IPS DF 4.7 (cell line): ENCODE measurements around the gene SLX4.
"Not testable (repeated sequence)": the region's sequence is repeated elsewhere in the genome, so short reads cannot be mapped to it uniquely, and the experiment has no call there.

Source experiments
- DNase-seq: peaks from one replicate; pipeline ENCODE4 v3.0.0-alpha.2; 2013; ENCODE audit warnings: low spot score; ENCODE audit errors: extremely low read depth

SLX4 gene

GRCh38 chr16:3640632-3641501 is 29.5 kb upstream of the SLX4 start:
- DNase-seq, result no peak

DNA sequence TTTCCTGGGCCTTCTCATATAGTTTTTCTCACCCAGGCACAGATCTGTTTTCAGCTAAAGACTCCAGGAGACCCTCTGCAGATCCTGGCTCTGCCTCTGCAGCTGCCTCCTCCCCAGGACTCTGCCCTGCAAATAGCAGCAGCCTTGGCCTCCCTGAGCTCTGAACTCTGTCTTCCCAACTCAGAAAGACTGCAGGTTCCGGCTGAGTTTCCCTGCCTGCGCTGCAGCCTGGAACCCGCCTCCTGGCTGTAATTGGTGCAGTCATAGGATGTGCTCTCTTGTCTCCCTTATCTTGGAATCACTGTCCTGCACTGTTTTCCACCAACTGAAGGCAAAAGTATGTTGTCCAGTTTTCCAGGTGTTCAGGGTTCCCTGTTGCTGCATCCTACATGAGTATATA is 28.8 kb upstream of the SLX4 start:
- no peak for DNase-seq

DNA sequence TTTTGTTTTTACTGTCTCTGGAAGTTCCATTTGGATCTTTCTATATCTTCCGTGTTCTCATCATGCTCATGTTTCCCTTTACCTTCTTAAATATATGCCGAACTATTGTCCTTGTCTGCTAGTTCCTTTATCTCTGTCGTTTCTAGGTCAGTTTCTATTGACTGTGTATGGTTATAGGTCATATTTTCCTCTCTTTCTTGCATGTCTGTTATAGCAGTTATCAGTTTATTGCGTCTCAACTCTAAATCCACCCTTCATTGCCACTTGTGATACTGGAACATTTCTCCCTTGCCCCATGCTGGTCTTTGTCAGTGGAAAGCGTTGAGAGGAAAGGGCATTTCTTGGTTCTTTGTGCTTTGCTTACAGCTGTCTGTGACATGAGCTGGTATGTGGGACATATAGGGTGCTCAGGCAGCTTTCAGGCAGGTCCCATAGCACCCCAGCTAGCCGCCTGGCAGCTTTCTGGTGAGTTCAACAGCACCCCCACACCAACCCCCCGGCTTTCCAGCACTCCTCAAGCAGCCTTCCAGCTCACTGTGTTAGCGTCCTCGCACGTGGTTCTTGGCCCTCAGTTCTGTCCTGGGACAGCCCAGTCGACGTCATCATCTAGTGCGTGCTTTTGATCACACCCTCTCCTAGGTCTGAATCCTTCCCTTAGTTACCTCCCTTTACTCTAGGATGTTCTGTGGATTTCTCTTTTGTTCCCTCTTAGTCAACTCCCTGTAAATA is 27.7 kb upstream of the SLX4 start:
- no peak for DNase-seq

DNA sequence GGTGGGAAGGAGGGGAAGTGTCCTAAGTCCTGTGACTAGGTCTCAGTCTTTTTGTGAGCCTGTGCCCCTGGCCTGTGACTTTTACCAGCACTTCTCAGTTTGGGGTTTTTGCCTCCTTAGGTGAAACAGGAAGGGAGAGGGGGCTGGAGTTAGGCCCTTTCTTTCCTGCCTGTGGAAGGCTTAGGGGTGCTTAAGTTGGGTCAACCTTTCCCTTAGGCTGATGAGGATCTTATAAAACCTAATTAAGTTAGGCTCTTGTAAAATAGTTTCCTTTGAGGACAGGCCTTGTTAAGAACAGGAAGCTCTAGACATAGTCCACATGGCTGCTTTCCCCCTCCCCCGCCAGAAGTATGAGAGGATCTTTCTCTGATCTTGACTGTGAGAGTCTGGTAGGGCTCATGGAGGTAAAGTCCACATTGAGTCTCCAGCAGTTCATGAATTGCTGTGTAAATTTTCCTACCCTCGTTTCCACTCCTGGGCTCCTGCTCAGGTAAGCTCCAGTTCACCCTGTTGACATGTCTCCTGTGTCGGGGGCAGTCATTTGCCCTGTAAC is 26.0 kb upstream of the SLX4 start:
- no peak for DNase-seq

- no peak for DNase-seq
These were observed 14.7 kb upstream of the SLX4 start for GRCh38 chr16:3625911-3626732.

DNA sequence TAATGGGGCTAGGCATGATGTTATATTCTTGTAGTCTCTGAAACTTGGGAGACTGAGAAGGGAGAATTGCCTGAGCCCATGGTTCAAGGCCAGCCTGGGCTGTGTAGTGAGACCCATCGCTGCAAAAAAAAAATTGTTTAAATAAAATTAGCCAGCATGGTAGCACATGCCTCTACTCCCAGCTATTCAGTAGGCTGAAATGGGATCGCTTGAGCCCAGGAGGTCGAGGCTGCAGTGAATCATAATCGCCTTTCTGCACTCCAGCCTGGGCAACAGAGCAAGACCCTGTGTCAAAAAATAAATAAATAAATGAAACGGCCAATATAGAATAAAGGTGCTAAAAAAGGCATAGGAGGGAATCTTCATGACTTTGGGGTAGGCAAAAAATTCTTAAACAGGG is 13.9 kb upstream of the SLX4 start:
- DNase-seq, result no peak

DNA sequence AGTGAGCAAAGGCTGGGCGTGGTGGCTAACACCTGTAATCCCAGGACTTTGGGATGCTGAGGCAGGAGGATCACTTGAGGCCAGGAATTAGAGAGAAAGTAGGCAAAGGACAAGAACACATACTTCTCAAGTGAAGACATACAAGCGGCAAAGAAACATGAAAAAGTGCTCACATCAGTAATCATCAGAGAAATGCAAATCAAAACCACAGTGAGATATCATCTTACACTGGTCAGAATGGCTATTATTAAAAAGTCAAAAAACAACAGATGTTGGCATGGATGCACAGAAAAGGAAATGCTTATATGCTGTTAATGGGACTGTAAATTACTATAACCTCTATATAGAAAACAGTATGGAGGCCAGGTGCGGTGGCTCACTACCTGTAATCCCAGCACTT is 12.2 kb upstream of the SLX4 start:
- no peak for DNase-seq

DNA sequence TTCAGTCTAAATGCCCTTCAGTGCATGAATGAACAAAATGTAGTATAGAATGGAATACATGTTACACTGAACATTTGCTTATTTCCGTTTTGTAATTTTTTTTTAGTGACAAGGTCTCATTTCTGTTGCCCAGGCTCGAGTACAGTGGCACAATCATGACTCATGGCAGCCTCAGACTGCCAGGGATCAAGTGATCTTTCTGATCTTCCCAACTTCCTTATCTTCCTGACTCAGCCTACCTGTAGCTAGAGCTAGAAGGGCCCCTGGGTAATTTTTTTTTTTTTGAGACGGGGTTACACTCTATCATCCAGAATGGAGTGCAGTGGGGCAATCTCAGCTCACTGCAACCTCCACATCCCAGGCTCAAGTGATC is 7.3 kb upstream of the SLX4 start:
- DNase-seq, result no peak

DNA sequence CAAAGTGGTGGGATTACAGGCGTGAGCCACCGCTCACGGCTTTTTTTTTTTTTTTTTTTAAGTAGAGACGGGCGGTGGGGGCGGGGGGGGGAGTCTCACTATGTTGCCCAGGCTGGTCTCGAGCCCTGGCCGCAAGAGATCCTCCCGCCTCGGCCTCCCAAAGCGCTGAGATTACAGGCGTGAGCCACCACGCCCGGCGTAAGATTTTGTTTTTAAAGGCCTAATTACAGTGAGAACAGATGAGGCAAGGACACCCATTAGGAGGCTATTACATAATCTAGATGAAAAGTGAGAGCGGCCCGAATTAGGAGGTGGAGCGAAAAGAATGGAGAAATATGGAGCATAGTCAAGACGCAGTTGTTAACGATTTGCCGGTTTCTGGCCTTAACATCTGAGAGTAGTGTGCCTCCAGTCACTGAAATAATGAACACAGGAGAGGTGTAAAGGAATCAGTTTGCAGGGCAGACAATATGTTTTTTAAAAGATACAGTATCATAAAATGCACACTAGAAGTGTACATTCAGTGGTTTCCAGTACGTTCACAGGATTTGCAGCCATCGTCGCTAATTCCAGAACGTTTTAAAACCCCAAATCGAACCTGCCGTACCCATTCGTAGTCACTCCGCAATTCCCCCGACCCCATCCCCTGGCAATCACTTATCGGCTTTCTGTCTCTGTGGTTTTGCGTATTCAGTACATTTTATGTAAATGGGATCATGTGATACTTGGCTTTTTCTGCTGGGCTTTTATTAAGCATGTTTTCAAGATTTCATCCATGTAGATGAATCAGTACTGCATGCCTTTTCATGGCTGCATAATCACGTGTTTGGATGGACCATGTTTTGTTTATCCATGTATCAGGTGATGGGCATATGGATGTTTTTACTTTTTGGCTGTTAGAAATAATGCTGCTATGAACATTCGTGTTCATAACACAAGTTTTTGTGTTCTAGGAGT is 1.4 kb upstream of the SLX4 start:
- no peak for DNase-seq

GRCh38 chr16:3610698-3611145 is 684 bp downstream of the SLX4 start:
- no peak for DNase-seq

DNA sequence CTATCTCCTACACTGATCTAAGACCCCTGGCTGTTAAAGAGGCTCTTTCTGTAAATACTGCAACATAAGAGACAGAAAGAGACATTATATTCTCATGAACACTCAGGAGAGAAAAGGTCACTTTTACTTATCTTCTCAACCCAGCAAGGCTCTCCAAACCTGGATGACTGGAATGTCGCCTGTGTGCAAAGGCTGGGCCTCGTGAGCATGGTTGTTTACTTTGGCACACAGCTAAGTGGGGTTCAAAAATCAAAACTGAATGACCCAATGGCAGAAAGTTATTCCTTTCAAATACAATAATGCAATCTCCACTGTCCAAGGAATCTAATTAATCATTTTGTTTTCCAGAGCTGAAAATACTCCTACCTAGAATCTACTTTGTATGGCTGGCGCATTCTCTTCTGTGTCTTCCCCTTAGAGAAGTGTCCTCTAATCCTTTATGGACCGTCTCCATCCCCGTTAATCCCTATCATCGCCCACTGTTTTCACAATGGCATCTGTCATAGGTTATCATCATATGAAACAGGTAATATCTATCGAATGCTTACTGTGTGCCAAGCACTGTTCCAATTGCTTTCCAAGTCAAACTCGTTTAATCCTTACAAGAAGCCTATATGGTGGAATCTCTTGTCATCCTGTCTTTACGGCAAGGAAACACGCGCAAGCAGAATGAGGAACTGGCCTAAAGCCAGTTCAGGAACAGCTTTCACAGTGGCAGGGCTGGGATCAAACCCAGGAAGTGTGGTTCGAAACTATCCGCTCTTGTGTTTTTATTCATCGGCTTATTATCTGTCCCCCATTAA is 1.3 kb downstream of the SLX4 start:
- DNase-seq, result no peak

GRCh38 chr16:3608976-3609375 is 2.4 kb downstream of the SLX4 start:
- not testable (repeated sequence) for DNase-seq

GRCh38 chr16:3608069-3608468 is 3.3 kb downstream of the SLX4 start:
- DNase-seq, result no peak

DNA sequence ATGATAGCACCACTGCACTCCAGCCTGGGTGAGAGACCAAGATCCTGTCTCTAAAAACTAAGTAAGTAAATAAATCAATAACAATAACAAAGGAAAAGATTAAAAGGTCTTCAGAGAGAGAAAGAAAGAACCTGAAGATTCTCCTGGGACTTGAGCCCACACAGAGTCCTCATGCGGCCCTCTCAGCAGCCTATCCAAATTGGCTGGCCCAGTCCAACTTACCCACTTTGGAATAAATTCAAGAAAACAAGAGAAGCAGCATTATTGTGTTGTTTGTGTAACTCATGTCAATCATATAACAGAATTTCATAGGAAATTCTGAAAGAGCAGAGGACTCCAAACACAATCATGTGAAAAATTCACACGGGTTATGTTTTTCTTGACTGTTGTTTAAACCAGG is 3.8 kb downstream of the SLX4 start:
- DNase-seq, result no peak

DNA sequence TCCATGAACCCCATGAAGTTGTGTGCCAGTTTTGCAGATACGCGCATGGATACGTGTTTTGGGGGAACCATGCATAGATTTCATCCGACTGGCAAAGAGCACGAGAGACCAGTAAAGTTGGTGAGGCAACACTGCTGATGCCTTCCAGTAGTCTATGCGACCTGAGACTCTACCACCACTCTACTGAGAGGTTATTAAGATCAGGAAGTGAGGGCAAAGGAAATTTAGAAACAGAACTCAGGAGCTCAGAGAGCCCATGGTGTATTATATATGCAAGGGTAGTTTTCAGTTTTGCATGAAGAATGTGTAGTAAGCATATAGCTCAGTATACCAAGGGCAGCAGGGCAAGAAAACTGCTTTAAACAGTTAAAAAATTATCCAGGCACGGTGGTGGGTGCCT is 4.2 kb downstream of the SLX4 start:
- DNase-seq, result no peak

GRCh38 chr16:3606441-3606840 is 5.0 kb downstream of the SLX4 start:
- DNase-seq, result no peak

GRCh38 chr16:3602320-3602653 is 9.1 kb downstream of the SLX4 start:
- no peak for DNase-seq

- DNase-seq, result no peak
These were observed 9.6 kb downstream of the SLX4 start for GRCh38 chr16:3601614-3602319.

DNA sequence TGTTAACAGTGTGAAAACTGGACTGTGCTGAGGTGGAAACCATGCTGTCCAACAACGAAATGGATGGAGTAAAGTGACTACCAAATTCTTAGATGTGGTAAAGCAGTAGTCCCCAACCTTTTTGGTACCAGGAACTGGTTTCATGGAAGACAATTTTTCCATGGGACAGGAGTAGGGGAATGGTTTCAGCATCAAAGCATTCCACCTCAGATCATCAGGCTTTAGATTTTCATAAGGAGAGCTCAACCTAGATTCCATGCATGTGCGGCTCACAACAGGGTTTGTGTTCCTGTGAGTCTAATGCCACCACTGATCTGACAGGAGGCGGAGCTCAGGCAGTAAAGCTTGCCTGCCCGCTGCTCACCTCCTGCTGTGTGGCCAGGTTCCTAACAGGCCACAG is 11.5 kb downstream of the SLX4 start:
- no peak for DNase-seq
